Measurements from ENCODE around the gene ZNF175. TPM values are rescaled to one million over a fixed set of nuclear protein-coding genes. Genes with fewer than 3 reads are reported as not detected.

ZNF175 gene
- total and polyA plus RNA-seq, 3 experiments from 2014 or later, result 3.2 to 11.6 (median 10.0) TPM

DNA sequence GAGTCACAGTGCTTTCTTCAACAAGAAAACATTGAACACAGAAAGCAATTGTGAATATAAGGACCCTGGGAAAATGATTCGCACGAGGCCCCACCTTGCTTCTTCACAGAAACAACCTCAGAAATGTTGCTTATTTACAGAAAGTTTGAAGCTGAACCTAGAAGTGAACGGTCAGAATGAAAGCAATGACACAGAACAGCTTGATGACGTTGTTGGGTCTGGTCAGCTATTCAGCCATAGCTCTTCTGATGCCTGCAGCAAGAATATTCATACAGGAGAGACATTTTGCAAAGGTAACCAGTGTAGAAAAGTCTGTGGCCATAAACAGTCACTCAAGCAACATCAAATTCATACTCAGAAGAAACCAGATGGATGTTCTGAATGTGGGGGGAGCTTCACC is 15.7 kb downstream of the ZNF175 start:
- Histone ChIP-seq H3K4me1 (ENCODE audit: insufficient read depth, low read length) (no peaks in the 10 kb centered on the region), H3K36me3 (ENCODE audit: insufficient read depth, low read length) (peaks cover 28% of the 10 kb centered on the region), H3K4me3 (ENCODE audit: low read length) (no peak overlapping the region), H3K27ac (ENCODE audit: low read depth, low read length) (no peak overlapping the region), H3K27me3 (ENCODE audit: insufficient read depth, low read length, poor library complexity, severe bottlenecking) (no peaks in the 10 kb centered on the region), H3K9me3 (ENCODE audit: low read length) (peaks cover 30% of the 10 kb centered on the region)
- H3K27me3 Mint-ChIP-seq, result no peaks in the 10 kb centered on the region
- peaks cover 43 to 67% (median 61%) of the 10 kb centered on the region in 3 donors for H3K36me3 Mint-ChIP-seq
- DNase-seq, result no peak
- H3K9me3 Mint-ChIP-seq, result peaks cover 50 to 64% (median 53%) of the 10 kb centered on the region in 5 donors
- no peaks in the 10 kb centered on the region for H3K4me1 Mint-ChIP-seq
- no peak overlapping the region for H3K4me3 Mint-ChIP-seq
- ChIA-PET POLR2A (no interaction called here), CTCF (no interaction called here)
- H3K27ac Mint-ChIP-seq, result no peak overlapping the region

DNA sequence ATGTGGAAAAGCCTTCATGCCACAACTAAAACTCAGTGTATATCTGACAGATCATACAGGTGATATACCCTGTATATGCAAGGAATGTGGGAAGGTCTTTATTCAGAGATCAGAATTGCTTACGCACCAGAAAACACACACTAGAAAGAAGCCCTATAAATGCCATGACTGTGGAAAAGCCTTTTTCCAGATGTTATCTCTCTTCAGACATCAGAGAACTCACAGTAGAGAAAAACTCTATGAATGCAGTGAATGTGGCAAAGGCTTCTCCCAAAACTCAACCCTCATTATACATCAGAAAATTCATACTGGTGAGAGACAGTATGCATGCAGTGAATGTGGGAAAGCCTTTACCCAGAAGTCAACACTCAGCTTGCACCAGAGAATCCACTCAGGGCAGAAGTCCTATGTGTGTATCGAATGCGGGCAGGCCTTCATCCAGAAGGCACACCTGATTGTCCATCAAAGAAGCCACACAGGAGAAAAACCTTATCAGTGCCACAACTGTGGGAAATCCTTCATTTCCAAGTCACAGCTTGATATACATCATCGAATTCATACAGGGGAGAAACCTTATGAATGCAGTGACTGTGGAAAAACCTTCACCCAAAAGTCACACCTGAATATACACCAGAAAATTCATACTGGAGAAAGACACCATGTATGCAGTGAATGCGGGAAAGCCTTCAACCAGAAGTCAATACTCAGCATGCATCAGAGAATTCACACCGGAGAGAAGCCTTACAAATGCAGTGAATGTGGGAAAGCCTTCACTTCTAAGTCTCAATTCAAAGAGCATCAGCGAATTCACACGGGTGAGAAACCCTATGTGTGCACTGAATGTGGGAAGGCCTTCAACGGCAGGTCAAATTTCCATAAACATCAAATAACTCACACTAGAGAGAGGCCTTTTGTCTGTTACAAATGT is 16.4 kb downstream of the ZNF175 start:
- Mint-ChIP-seq H3K27ac (no peak overlapping the region), H3K9me3 (peaks cover 50 to 64% (median 53%) of the 10 kb centered on the region in 5 donors), H3K4me1 (peaks cover 0 to 3% (median 0%) of the 10 kb centered on the region in 3 donors), H3K36me3 (peaks cover 38 to 63% (median 55%) of the 10 kb centered on the region in 3 donors), H3K4me3 (no peak overlapping the region), H3K27me3 (no peaks in the 10 kb centered on the region)
- ChIA-PET POLR2A (no interaction called here), CTCF (no interaction called here)
- Histone ChIP-seq H3K4me1 (ENCODE audit: insufficient read depth, low read length) (no peaks in the 10 kb centered on the region), H3K27me3 (ENCODE audit: insufficient read depth, low read length, poor library complexity, severe bottlenecking) (no peaks in the 10 kb centered on the region), H3K27ac (ENCODE audit: low read depth, low read length) (no peak overlapping the region), H3K36me3 (ENCODE audit: insufficient read depth, low read length) (peaks cover 25% of the 10 kb centered on the region), H3K4me3 (ENCODE audit: low read length) (peak overlapping the region; percentile 5), H3K9me3 (ENCODE audit: low read length) (peaks cover 30% of the 10 kb centered on the region)
- no peak for DNase-seq

DNA sequence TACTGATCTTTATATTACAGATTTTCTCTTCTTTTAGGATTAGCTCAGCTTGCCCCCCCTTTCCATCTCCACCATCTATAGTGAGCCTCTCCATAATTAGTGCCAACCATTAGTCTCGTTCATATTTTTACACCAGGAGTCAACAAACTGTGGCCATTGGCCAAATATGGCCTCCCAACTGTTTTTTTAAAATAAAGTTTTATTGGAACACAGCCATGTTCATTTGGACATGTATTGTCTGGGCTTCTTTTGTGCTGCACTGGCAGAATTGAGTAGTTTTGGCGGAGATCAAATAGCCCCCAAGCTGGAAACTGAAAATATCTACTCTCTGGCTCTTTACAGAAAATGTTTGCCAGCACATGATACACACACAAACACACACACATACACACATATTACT is 18.4 kb downstream of the ZNF175 start:
- H3K27ac ChIP-seq (ENCODE audit: low read depth, low read length), result no peak overlapping the region
- H3K27me3 Mint-ChIP-seq, result no peaks in the 10 kb centered on the region
- ChIA-PET POLR2A (no interaction called here), CTCF (no interaction called here)
- peaks cover 30% of the 10 kb centered on the region for H3K9me3 ChIP-seq (ENCODE audit: low read length)
- DNase-seq, result no peak
- H3K4me1 Mint-ChIP-seq, result peaks cover 12 to 18% (median 13%) of the 10 kb centered on the region in 3 donors
- H3K9me3 Mint-ChIP-seq, result peaks cover 40 to 52% (median 42%) of the 10 kb centered on the region in 5 donors
- H3K36me3 ChIP-seq (ENCODE audit: insufficient read depth, low read length), result peaks cover 19% of the 10 kb centered on the region
- H3K27me3 ChIP-seq (ENCODE audit: insufficient read depth, low read length, poor library complexity, severe bottlenecking), result no peaks in the 10 kb centered on the region
- H3K4me1 ChIP-seq (ENCODE audit: insufficient read depth, low read length), result peaks cover 10% of the 10 kb centered on the region
- H3K36me3 Mint-ChIP-seq, result peaks cover 21 to 43% (median 39%) of the 10 kb centered on the region in 3 donors
- no peak overlapping the region for H3K4me3 Mint-ChIP-seq
- no peak overlapping the region for H3K27ac Mint-ChIP-seq
- H3K4me3 ChIP-seq (ENCODE audit: low read length), result no peak overlapping the region

DNA sequence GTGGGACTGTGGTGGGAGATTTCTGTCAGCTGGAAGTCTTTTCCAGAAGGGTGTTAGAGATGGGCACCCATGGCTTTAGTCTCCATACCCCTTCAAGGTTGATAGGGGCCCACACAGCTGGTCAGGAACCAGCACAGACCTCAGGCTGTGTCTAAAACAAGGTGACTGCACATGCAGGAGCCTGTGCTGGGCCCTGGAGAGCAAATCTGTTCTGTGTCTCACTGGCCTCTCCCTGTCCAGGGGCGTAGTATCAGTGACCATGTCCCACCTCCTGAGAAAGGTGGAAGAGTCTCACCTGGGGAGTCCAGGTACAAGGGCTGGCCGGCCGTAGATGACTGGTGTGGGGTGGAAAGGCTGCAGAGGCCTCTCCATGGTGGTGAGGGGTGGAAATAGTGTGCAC is 19.4 kb downstream of the ZNF175 start:
- peaks cover 12% of the 10 kb centered on the region for H3K36me3 ChIP-seq (ENCODE audit: insufficient read depth, low read length)
- H3K4me1 ChIP-seq (ENCODE audit: insufficient read depth, low read length), result peaks cover 15% of the 10 kb centered on the region
- no peaks in the 10 kb centered on the region for H3K27me3 Mint-ChIP-seq
- H3K4me3 Mint-ChIP-seq, result no peak overlapping the region
- H3K4me3 ChIP-seq (ENCODE audit: low read length), result no peak overlapping the region
- ChIA-PET POLR2A (no interaction called here), CTCF (no interaction called here)
- H3K27ac ChIP-seq (ENCODE audit: low read depth, low read length), result no peak overlapping the region
- no peak overlapping the region for H3K27ac Mint-ChIP-seq
- H3K9me3 ChIP-seq (ENCODE audit: low read length), result peaks cover 30% of the 10 kb centered on the region
- no peaks in the 10 kb centered on the region for H3K27me3 ChIP-seq (ENCODE audit: insufficient read depth, low read length, poor library complexity, severe bottlenecking)
- DNase-seq, result no peak
- peaks cover 14 to 34% (median 30%) of the 10 kb centered on the region in 3 donors for H3K36me3 Mint-ChIP-seq
- H3K9me3 Mint-ChIP-seq, result peaks cover 31 to 45% (median 33%) of the 10 kb centered on the region in 5 donors
- peaks cover 19 to 27% (median 20%) of the 10 kb centered on the region in 3 donors for H3K4me1 Mint-ChIP-seq

DNA sequence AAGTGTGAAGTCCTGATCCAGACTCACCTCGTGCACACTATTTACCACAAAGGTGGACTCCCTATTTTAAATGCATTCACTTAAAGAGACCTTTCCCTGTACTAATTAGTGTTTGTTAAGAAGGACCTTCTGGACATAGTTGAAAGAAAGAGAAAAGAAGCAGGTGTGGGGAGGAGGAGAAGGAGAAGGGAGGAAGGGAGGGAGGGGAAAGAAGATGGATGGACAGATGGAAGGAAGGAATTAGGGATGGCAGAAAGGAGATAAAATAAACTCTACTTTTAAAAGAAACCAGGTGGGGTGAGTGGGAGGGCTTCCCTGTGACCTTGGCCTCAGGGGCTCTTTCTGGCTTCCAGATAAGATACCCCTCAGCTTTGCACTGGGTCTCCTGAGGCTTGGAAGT is 21.4 kb downstream of the ZNF175 start:
- peak overlapping the region in 4 of 7 donors; percentile 22 to 96 (median 58) for H3K4me3 Mint-ChIP-seq
- H3K9me3 Mint-ChIP-seq, result peaks cover 12 to 24% (median 16%) of the 10 kb centered on the region in 5 donors
- ChIA-PET POLR2A (no interaction called here), CTCF (no interaction called here)
- H3K36me3 ChIP-seq (ENCODE audit: insufficient read depth, low read length), result no peaks in the 10 kb centered on the region
- no peak overlapping the region for H3K27ac Mint-ChIP-seq
- H3K27ac ChIP-seq (ENCODE audit: low read depth, low read length), result no peak overlapping the region
- peaks cover 11% of the 10 kb centered on the region for H3K9me3 ChIP-seq (ENCODE audit: low read length)
- H3K27me3 Mint-ChIP-seq, result peaks cover 9 to 12% of the 10 kb centered on the region in 2 donors
- peaks cover 21 to 28% (median 26%) of the 10 kb centered on the region in 3 donors for H3K4me1 Mint-ChIP-seq
- peaks cover 0 to 25% (median 10%) of the 10 kb centered on the region in 3 donors for H3K36me3 Mint-ChIP-seq
- no peak overlapping the region for H3K4me3 ChIP-seq (ENCODE audit: low read length)
- no peak for DNase-seq
- H3K4me1 ChIP-seq (ENCODE audit: insufficient read depth, low read length), result peaks cover 15% of the 10 kb centered on the region
- H3K27me3 ChIP-seq (ENCODE audit: insufficient read depth, low read length, poor library complexity, severe bottlenecking), result no peaks in the 10 kb centered on the region

DNA sequence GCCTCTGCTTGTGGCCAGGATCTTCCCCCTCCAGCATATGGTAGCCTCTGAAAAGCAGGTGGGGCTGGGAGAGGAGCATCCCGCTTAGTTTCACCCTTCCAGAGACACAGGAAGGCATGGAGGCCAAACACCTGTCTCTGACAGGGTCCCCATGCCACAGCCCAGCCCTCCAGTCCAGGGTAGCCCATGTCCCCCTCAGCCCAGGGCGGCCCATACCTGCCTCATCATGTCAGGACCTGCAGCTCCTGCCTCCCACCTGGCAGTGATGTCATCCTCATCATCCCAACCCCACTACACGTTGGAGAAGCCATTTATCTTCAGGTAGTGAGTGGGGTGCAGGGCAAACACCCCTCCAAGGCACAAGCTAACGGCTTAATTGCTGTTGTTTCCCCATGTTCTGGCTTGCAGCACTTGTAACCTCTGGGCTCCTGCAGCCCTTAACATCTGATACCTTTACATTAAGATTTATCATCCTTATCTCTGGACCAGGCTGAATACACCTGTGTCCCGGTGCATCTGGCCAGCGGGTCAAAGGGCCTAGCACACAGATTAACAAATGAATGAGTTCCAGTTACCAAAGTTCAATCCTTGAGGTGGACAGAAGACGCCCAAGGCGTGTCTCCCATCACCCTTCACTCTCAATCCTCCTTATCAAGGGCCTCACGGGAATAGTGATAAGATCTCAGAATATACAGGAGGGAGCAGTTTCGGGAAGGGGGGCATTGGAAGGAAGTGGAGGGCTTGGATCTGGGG is 22.2 kb downstream of the ZNF175 start:
- H3K27ac Mint-ChIP-seq, result peak overlapping the region in 4 of 8 donors; percentile 59 to 96 (median 88)
- CTCF ChIA-PET, result no interaction called here
- POLR2A ChIA-PET, result no interaction called here
- H3K4me3 ChIP-seq (ENCODE audit: low read length), result peak overlapping the region; percentile 94
- H3K9me3 Mint-ChIP-seq, result peaks cover 5 to 18% (median 13%) of the 10 kb centered on the region in 5 donors
- H3K27me3 Mint-ChIP-seq, result peaks cover 9 to 18% of the 10 kb centered on the region in 2 donors
- peaks cover 0 to 27% (median 3%) of the 10 kb centered on the region in 3 donors for H3K36me3 Mint-ChIP-seq
- H3K9me3 ChIP-seq (ENCODE audit: low read length), result peaks cover 3% of the 10 kb centered on the region
- H3K36me3 ChIP-seq (ENCODE audit: insufficient read depth, low read length), result no peaks in the 10 kb centered on the region
- H3K4me1 ChIP-seq (ENCODE audit: insufficient read depth, low read length), result peaks cover 15% of the 10 kb centered on the region
- H3K4me3 Mint-ChIP-seq, result peak overlapping the region; percentile 92 to 98 (median 93)
- H3K27ac ChIP-seq (ENCODE audit: low read depth, low read length), result no peak overlapping the region
- peaks cover 21 to 28% (median 26%) of the 10 kb centered on the region in 3 donors for H3K4me1 Mint-ChIP-seq
- DNase-seq, result no peak
- H3K27me3 ChIP-seq (ENCODE audit: insufficient read depth, low read length, poor library complexity, severe bottlenecking), result no peaks in the 10 kb centered on the region

DNA sequence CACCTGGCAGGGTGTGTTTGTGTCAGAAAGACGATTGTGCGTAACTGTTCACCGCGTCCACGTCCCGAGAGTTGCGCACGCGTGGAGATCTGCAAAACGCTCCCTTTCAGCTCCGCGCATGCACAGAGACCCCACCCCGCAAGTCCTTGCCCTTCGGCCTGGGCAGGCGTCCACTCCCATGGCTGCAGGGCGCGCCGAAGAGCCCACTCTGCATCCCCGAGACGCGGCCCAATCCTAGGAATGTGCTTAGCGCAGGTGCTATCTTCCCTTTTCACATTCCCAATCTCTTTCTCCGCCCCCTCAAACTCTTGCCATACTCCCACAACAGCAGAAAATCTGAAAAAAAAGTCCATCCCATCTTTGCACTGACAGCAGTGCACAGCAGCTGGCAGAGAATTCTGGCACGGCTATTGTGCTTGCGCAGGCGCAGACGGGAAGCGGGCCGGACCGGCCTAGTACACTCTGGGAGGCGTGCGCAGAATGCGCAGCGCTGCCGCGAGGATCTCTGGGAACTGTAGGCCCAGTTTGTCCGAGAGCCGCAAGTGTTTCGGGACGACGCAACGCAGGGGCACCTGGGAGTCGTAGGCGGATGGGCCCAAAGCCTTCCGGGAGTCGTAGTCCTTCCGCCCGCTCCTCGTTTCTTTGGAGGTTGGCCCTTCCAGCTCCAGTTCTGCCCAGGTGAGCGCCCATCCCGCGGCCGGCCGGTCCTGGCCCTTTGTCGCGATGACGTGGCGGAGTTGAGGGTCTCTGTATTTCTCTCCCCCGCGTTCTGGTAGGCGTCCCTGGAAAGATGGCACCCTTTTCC is 23.1 kb downstream of the ZNF175 start:
- H3K27me3 Mint-ChIP-seq, result peaks cover 10 to 18% of the 10 kb centered on the region in 2 donors
- Histone ChIP-seq H3K4me3 (ENCODE audit: low read length) (peak overlapping the region; percentile 94), H3K9me3 (ENCODE audit: low read length) (no peaks in the 10 kb centered on the region), H3K27me3 (ENCODE audit: insufficient read depth, low read length, poor library complexity, severe bottlenecking) (no peaks in the 10 kb centered on the region), H3K27ac (ENCODE audit: low read depth, low read length) (peak overlapping the region; percentile 21), H3K4me1 (ENCODE audit: insufficient read depth, low read length) (peaks cover 15% of the 10 kb centered on the region), H3K36me3 (ENCODE audit: insufficient read depth, low read length) (no peaks in the 10 kb centered on the region)
- H3K4me1 Mint-ChIP-seq, result peaks cover 21 to 28% (median 26%) of the 10 kb centered on the region in 3 donors
- H3K9me3 Mint-ChIP-seq, result peaks cover 0 to 15% (median 6%) of the 10 kb centered on the region in 5 donors
- peak; percentile 91 to 97 (median 92) for DNase-seq
- peak overlapping the region; percentile 92 to 98 (median 93) for H3K4me3 Mint-ChIP-seq
- ChIA-PET CTCF (no interaction called here), POLR2A (interaction anchor here (0.9 kb wide), 1 partner anchor 23 kb away, joined by 3 read pairs; the partner anchor contains the start of gene ZNF175)
- H3K27ac Mint-ChIP-seq, result peak overlapping the region; percentile 47 to 96 (median 83)
- peaks cover 0 to 23% (median 3%) of the 10 kb centered on the region in 3 donors for H3K36me3 Mint-ChIP-seq

All from CD8-positive, alpha-beta memory T cell (primary cell).